Ramos (cell line): ENCODE results near the gene RAB30.

Experiments
- in situ Hi-C: fragments of 300-500 bp; cut with MboI; formaldehyde crosslinking; loops from one replicate; pipeline ENCODE4 v1.14.3; 2022; ENCODE audit warnings: low sequenced_read_pairs; ENCODE audit not compliant: unreplicated experiment

The RAB30 gene

GRCh38 chr11:83072350-83073242 is 899 bp upstream of the RAB30 start:
- in situ Hi-C loops, result loop anchor here (5.0 kb wide), 1 partner anchor 155 kb away; no protein-coding TSS in a partner anchor

GRCh38 chr11:83070731-83071566 is 748 bp downstream of the RAB30 start:
- in situ Hi-C loops, result loop anchor here (5.0 kb wide), 1 partner anchor 154 kb away; no protein-coding TSS in a partner anchor

- in situ Hi-C loops, result loop anchor here (5.0 kb wide), 1 partner anchor 153 kb away; no protein-coding TSS in a partner anchor
Measured at GRCh38 chr11:83070044-83070701, 1.5 kb downstream of the RAB30 start.

- in situ Hi-C loops, result loop anchor here (5.0 kb wide), 2 partner anchors 88 to 152 kb away; partner anchors contain the start of gene PCF11
Measured at GRCh38 chr11:83069441-83070043, 2.2 kb downstream of the RAB30 start.

- in situ Hi-C loops, result loop anchor here (5.0 kb wide), 1 partner anchor 89 kb away; the partner anchor contains the start of gene PCF11
Measured at GRCh38 chr11:83068568-83068967, 3.1 kb downstream of the RAB30 start.

GRCh38 chr11:83064011-83064410 is 7.7 kb downstream of the RAB30 start:
- in situ Hi-C loops, result no loop called here

- in situ Hi-C loops, result no loop called here
Measured at GRCh38 chr11:83063073-83063754, 8.5 kb downstream of the RAB30 start.

GRCh38 chr11:83061883-83062282 is 9.8 kb downstream of the RAB30 start:
- in situ Hi-C loops, result no loop called here

- in situ Hi-C loops, result no loop called here
Measured at GRCh38 chr11:83060965-83061364, 10.7 kb downstream of the RAB30 start.

- in situ Hi-C loops, result no loop called here
Measured at GRCh38 chr11:83057721-83058120, 14.0 kb downstream of the RAB30 start.

- in situ Hi-C loops, result no loop called here
Measured at GRCh38 chr11:83056611-83057010, 15.1 kb downstream of the RAB30 start.

- in situ Hi-C loops, result no loop called here
Measured at GRCh38 chr11:83056204-83056603, 15.5 kb downstream of the RAB30 start.

- in situ Hi-C loops, result loop anchor here (5.0 kb wide), 1 partner anchor 88 kb away; no protein-coding TSS in a partner anchor
Measured at GRCh38 chr11:83054904-83055380, 16.8 kb downstream of the RAB30 start.

GRCh38 chr11:83054001-83054400 is 17.7 kb downstream of the RAB30 start:
- in situ Hi-C loops, result loop anchor here (5.0 kb wide), 1 partner anchor 87 kb away; no protein-coding TSS in a partner anchor

- in situ Hi-C loops, result loop anchor here (5.0 kb wide), 1 partner anchor 85 kb away; no protein-coding TSS in a partner anchor
Measured at GRCh38 chr11:83051760-83052671, 19.7 kb downstream of the RAB30 start.

GRCh38 chr11:83047515-83048225 is 24.0 kb downstream of the RAB30 start:
- in situ Hi-C loops, result no loop called here

- in situ Hi-C loops, result no loop called here
Measured at GRCh38 chr11:83046621-83047172, 25.0 kb downstream of the RAB30 start.
